ENCODE data around the gene ZFP36L1. TPM values are rescaled to one million over a fixed set of nuclear protein-coding genes. Genes with fewer than 3 reads are reported as not detected.
A peak's percentile ranks its signal among the peaks of the same experiment; 100 is the strongest.

ZFP36L1 gene
- total and polyA plus RNA-seq, 2 of the 13 experiments (the other 11 are each of a cell fraction or from before 2014, with no cell fraction given) = 7.4 to 10.2 TPM

DNA sequence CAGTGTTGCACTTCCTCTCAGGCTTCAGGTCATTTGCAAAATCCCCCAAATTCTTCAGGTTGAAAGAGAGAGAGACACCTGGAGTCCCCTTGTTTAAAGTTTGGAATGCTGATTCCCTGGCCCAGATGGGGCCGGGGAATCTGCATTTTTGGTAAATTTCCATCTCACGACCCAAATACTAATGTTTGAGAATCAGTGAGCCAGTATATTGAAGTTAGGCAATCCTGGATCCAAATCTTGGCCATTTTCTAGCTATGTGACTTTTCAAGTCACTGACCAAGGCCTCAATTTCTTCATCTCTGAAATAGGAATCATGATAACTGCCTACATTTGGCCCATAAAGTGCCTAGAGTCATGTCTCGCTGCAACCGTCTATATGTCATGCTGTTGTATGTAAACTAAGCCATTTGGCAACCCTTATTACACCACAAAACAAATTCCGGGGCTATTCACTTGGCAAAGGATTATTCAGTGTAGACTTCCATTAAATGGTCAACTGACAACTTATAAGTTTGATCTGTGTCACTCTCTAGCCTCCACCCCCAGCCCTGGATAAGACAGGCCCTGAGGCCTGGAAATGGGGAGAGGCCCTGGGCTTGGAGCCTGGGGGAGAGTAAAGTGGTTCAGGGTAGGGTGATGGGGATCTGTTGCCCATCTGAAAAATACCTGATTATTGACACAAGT is 3.7 kb upstream of the ZFP36L1 start:
- no peaks in the 10 kb centered on the region; a peak in 1 of 5 replicates for H3K27me3 ChIP-seq (ENCODE audit: control insufficient read depth in 1 of 2, insufficient read depth in 2 of 2, low read length in 2 of 2)
- CTCF ChIA-PET (ENCODE audit: low intra/inter-chr PET ratio, low total read pairs) = no interaction called here
- FAIRE-seq (no peak), ATAC-seq (no peak), DNase-seq (ENCODE audit: low spot score) (no peak)
- H4K20me1 ChIP-seq (ENCODE audit: insufficient read depth, low read length) = peaks cover 8% of the 10 kb centered on the region
- POLR2A ChIA-PET = interaction anchor here (0.6 to 3.8 kb wide), 12 partner anchors 10 to 198 kb away, joined by 3 to 46 read pairs (median 12); no protein-coding TSS in a partner anchor
- H3K9me3 ChIP-seq (ENCODE audit: low read length) = peaks cover 2% of the 10 kb centered on the region
- peaks cover 28% of the 10 kb centered on the region for H3K4me1 ChIP-seq (ENCODE audit: insufficient read depth, low read length)
- peaks cover 27% of the 10 kb centered on the region for H3K79me2 ChIP-seq (ENCODE audit: insufficient read depth, low read length)
- peak overlapping the region; percentile 97 for H3K9ac ChIP-seq (ENCODE audit: insufficient read depth, low read depth, low read length)
- H2AFZ ChIP-seq (ENCODE audit: low read length) = no peak overlapping the region
- TSS peak; percentile 31 for BruUV-seq (replicated peaks)
- H3K4me3 ChIP-seq (replicated peaks in 1 of 3; ENCODE audit: insufficient read depth in 1 of 3, low read depth in 2 of 3, low read length in 3 of 3) = peak overlapping the region; percentile 93 to 98 (median 94); a peak in 5 of 6 replicates
- 0 out of 5 replicates have a peak, but pooled peaks cover 0 to under 1% of the 10 kb centered on the region in 2 experiments for H3K36me3 ChIP-seq (replicated peaks in 1 of 2; ENCODE audit: control insufficient read depth in 1 of 2, insufficient read depth in 2 of 2, low read length in 2 of 2)
- 30% methylated on average over 5 of the region's 5 CpGs for whole genome bisulfite sequencing (ENCODE audit: low lambda C conversion rate)
- intact Hi-C loops (cut with micrococcal nuclease; ENCODE audit: unreplicated experiment) = loop anchor here (1.0 kb wide), 1 partner anchor 18 kb away; no protein-coding TSS in a partner anchor
- peak overlapping the region; percentile 98 for H3K27ac ChIP-seq (ENCODE audit: extremely low read length, insufficient read depth, low read length)
- in situ Hi-C loops (cut with HindIII; ENCODE audit: extremely low pct_ligation_motif_present, low pct_unique_long_range_greater_than_20kb) = no loop called here
- peak overlapping the region; percentile 96 for H3K4me2 ChIP-seq (ENCODE audit: low read depth, low read length)
- TF ChIP-seq ZNF333 (CRISPR knock-in tag; IDR thresholded peaks at IDR 0.05; ENCODE audit: borderline replicate concordance) (no peak), ZNF441 (CRISPR knock-in tag; IDR thresholded peaks at IDR 0.05; ENCODE audit: borderline replicate concordance) (no peak), MLX (CRISPR knock-in tag; IDR thresholded peaks at IDR 0.05) (no peak), GTF3A (CRISPR knock-in tag; conservative IDR thresholded peaks at IDR 0.05) (no peak), EEA1 (CRISPR knock-in tag; IDR thresholded peaks at IDR 0.05; ENCODE audit: borderline replicate concordance) (no peak), ZUFSP (CRISPR knock-in tag; IDR thresholded peaks at IDR 0.05; ENCODE audit: borderline replicate concordance) (no peak), ZNF256 (CRISPR knock-in tag; conservative IDR thresholded peaks at IDR 0.05) (no peak), CBX2 (IDR thresholded peaks at IDR 0.05; ENCODE audit: low read depth, low read length) (no peak), CBX2 (CRISPR knock-in tag; IDR thresholded peaks at IDR 0.05; ENCODE audit: low read depth) (no peak), ZSCAN9 (CRISPR knock-in tag; IDR thresholded peaks at IDR 0.05; ENCODE audit: borderline replicate concordance) (no peak), KDM2A (CRISPR knock-in tag; IDR thresholded peaks at IDR 0.05; ENCODE audit: borderline replicate concordance, low read depth) (no peak), PHB2 (IDR thresholded peaks at IDR 0.05; ENCODE audit: partially characterized antibody) (no peak)
- TF ChIP-seq, protein P1, sequence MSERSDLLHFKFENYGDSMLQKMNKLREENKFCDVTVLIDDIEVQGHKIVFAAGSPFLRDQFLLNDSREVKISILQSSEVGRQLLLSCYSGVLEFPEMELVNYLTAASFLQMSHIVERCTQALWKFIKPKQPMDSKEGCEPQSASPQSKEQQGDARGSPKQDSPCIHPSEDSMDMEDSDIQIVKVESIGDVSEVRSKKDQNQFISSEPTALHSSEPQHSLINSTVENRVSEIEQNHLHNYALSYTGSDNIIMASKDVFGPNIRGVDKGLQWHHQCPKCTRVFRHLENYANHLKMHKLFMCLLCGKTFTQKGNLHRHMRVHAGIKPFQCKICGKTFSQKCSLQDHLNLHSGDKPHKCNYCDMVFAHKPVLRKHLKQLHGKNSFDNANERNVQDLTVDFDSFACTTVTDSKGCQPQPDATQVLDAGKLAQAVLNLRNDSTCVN (CRISPR knock-in tag; IDR thresholded peaks at IDR 0.05; ENCODE audit: borderline replicate concordance) = no peak
- TF ChIP-seq, protein P2, sequence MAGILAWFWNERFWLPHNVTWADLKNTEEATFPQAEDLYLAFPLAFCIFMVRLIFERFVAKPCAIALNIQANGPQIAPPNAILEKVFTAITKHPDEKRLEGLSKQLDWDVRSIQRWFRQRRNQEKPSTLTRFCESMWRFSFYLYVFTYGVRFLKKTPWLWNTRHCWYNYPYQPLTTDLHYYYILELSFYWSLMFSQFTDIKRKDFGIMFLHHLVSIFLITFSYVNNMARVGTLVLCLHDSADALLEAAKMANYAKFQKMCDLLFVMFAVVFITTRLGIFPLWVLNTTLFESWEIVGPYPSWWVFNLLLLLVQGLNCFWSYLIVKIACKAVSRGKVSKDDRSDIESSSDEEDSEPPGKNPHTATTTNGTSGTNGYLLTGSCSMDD (CRISPR knock-in tag; IDR thresholded peaks at IDR 0.05) = no peak
- TF ChIP-seq, protein P3, sequence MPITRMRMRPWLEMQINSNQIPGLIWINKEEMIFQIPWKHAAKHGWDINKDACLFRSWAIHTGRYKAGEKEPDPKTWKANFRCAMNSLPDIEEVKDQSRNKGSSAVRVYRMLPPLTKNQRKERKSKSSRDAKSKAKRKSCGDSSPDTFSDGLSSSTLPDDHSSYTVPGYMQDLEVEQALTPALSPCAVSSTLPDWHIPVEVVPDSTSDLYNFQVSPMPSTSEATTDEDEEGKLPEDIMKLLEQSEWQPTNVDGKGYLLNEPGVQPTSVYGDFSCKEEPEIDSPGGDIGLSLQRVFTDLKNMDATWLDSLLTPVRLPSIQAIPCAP (CRISPR knock-in tag; IDR thresholded peaks at IDR 0.05; ENCODE audit: low read depth) = no peak

Data from HepG2 (cell line).